Astrocyte (in vitro differentiated cells and primary cell): ENCODE data around the gene ADD1.

Experiments used
- CTCF ChIP-seq: IDR thresholded peaks from 2 replicates; pipeline ENCODE4 v1.5.1; 2011; ENCODE audit warnings: low read depth, mild to moderate bottlenecking, inconsistent platforms, low read length, moderate library complexity; ENCODE audit not compliant: insufficient read depth
- EZH2 ChIP-seq: IDR thresholded peaks from 2 replicates; pipeline ENCODE4 v1.6.1; 2012; ENCODE audit warnings: mild to moderate bottlenecking, low read length, inconsistent platforms; ENCODE audit not compliant: insufficient read depth

GRCh38 chr4:2934813-2935761, 91.4 kb downstream of the ADD1 start:
- TF ChIP-seq CTCF (no peak), EZH2 (no peak)
